GM21360 (cell line): ENCODE data around the gene VWA5B1.

ENCODE experiments used
- ATAC-seq: cut with Tn5 transposase; IDR thresholded peaks from one replicate; pipeline ENCODE4 v1.9.1; 2021; ENCODE audit warnings: mild to moderate bottlenecking, moderate library complexity; ENCODE audit not compliant: unreplicated experiment

VWA5B1 gene

GRCh38 chr1:20347699-20348098 is 57.0 kb downstream of the VWA5B1 start:
- no peak for ATAC-seq

- ATAC-seq, result no peak
These were observed 57.7 kb downstream of the VWA5B1 start for GRCh38 chr1:20348326-20348915.

GRCh38 chr1:20349561-20349960 is 58.9 kb downstream of the VWA5B1 start:
- ATAC-seq, result no peak

- ATAC-seq, result no peak
These were observed 59.3 kb downstream of the VWA5B1 start for GRCh38 chr1:20349971-20350370.

- no peak for ATAC-seq
These were observed 59.7 kb downstream of the VWA5B1 start for GRCh38 chr1:20350421-20350820.

- ATAC-seq, result no peak
These were observed 61.4 kb downstream of the VWA5B1 start for GRCh38 chr1:20351911-20352701.

GRCh38 chr1:20353836-20354235 is 63.2 kb downstream of the VWA5B1 start:
- ATAC-seq, result no peak

GRCh38 chr1:20354610-20355009 is 63.9 kb downstream of the VWA5B1 start:
- no peak for ATAC-seq

GRCh38 chr1:20355101-20355827 is 64.6 kb downstream of the VWA5B1 start:
- no peak for ATAC-seq

- no peak for ATAC-seq
These were observed 65.4 kb downstream of the VWA5B1 start for GRCh38 chr1:20355828-20356735.

GRCh38 chr1:20356850-20357459 is 66.3 kb downstream of the VWA5B1 start:
- no peak for ATAC-seq

GRCh38 chr1:20357796-20358195 is 67.1 kb downstream of the VWA5B1 start:
- no peak for ATAC-seq

GRCh38 chr1:20358761-20359263 is 68.1 kb downstream of the VWA5B1 start:
- ATAC-seq, result no peak

- no peak for ATAC-seq
These were observed 69.0 kb downstream of the VWA5B1 start for GRCh38 chr1:20359451-20360330.

GRCh38 chr1:20361401-20361800 is 70.7 kb downstream of the VWA5B1 start:
- ATAC-seq, result no peak

GRCh38 chr1:20361805-20362381 is 71.2 kb downstream of the VWA5B1 start:
- no peak for ATAC-seq

GRCh38 chr1:20362856-20363255 is 72.2 kb downstream of the VWA5B1 start:
- ATAC-seq, result no peak

GRCh38 chr1:20365421-20366055 is 74.9 kb downstream of the VWA5B1 start:
- ATAC-seq, result no peak
